H1 (cell line): Measurements from ENCODE around the gene ZFPL1.

Experiments
- CTCF ChIP-seq, 3 experiments: IDR thresholded peaks; 1 replicate in 2 of 3; 2 replicates in 1 of 3; pipeline versions ENCODE4 v1.5.1 to v1.6.1; 2011; ENCODE audit warnings: low read length in 3 of 3, mild to moderate bottlenecking in 3 of 3, inconsistent platforms in 2 of 3, low read depth in 1 of 3, moderate library complexity in 1 of 3; ENCODE audit not compliant: insufficient read depth in 1 of 3; ENCODE audit errors: control extremely low read depth in 1 of 3
- EP300 ChIP-seq, 2 experiments: IDR thresholded peaks; 1 replicate in 1 of 2; 2 replicates in 1 of 2; pipeline ENCODE4 v1.6.1; 2011 to 2012; ENCODE audit warnings: low read depth in 2 of 2, low read length in 2 of 2, mild to moderate bottlenecking in 2 of 2, borderline replicate concordance in 1 of 2, inconsistent platforms in 1 of 2, moderate library complexity in 1 of 2
- EZH2 ChIP-seq: fragments of 200-600 bp; sonication (generic); IDR thresholded peaks from 2 replicates; pipeline ENCODE4 v1.7.1; 2012; ENCODE audit warnings: low read depth, mild to moderate bottlenecking, moderate library complexity, low read length, inconsistent platforms; ENCODE audit not compliant: severe bottlenecking
- GABPA ChIP-seq: IDR thresholded peaks from 2 replicates; pipeline ENCODE4 v1.6.1; 2011; ENCODE audit warnings: mild to moderate bottlenecking, low read length, moderate library complexity, borderline replicate concordance; ENCODE audit not compliant: insufficient read depth
- GTF2F1 ChIP-seq: IDR thresholded peaks from 2 replicates; pipeline ENCODE4 v1.6.1; 2012; ENCODE audit warnings: low read depth, low read length, improper control_type of control experiment, borderline replicate concordance
- HDAC6 ChIP-seq: IDR thresholded peaks from one replicate; pipeline ENCODE4 v1.7.1; 2012; ENCODE audit warnings: low read depth, mild to moderate bottlenecking, inconsistent platforms, low read length, moderate library complexity
- JUN ChIP-seq: IDR thresholded peaks from 2 replicates; pipeline ENCODE4 v1.6.1; 2011; ENCODE audit warnings: low read depth, mild to moderate bottlenecking, improper control_type of control experiment, low read length
- JUND ChIP-seq: IDR thresholded peaks from 2 replicates; pipeline ENCODE4 v1.6.1; 2011; ENCODE audit warnings: mild to moderate bottlenecking, improper control_type of control experiment, low read length
- MAFK ChIP-seq: IDR thresholded peaks from 2 replicates; pipeline ENCODE4 v1.6.1; 2012; ENCODE audit warnings: low read depth, mild to moderate bottlenecking, improper control_type of control experiment, low read length
- POLR2A ChIP-seq, 2 experiments: IDR thresholded peaks; 1 replicate in 1 of 2; 2 replicates in 1 of 2; pipeline ENCODE4 v1.6.1; 2011; ENCODE audit warnings: low read depth in 2 of 2, low read length in 2 of 2, mild to moderate bottlenecking in 2 of 2; ENCODE audit errors: control extremely low read depth in 1 of 2
- POLR2AphosphoS5 ChIP-seq: IDR thresholded peaks from 2 replicates; pipeline ENCODE4 v1.6.1; 2011; ENCODE audit warnings: low read depth, low read length
- RNF2 ChIP-seq: fragments of 200-900, 300-1000 bp; sonication (generic); IDR thresholded peaks from 2 replicates; pipeline ENCODE4 v1.7.1; 2016; ENCODE audit warnings: borderline replicate concordance, low read depth, mild to moderate bottlenecking, antibody characterized with exemption, low read length; ENCODE audit not compliant: poor library complexity, severe bottlenecking; ENCODE audit errors: missing control alignments
- SUZ12 ChIP-seq: fragments of 200-600 bp; sonication (generic); IDR thresholded peaks from 2 replicates; pipeline ENCODE4 v1.6.1; 2012; ENCODE audit warnings: mild to moderate bottlenecking, inconsistent platforms, low read length, moderate library complexity, mixed read lengths
- TCF12 ChIP-seq: IDR thresholded peaks from 2 replicates; pipeline ENCODE4 v1.6.1; 2011; ENCODE audit warnings: low read depth, mild to moderate bottlenecking, low read length

- TF ChIP-seq POLR2A (IDR thresholded peaks at IDR 0.05; ENCODE audit: control extremely low read depth in 1 of 2, low read depth in 2 of 2, low read length in 2 of 2) (no peak), JUND (no peak), TCF12 (no peak), HDAC6 (no peak), MAFK (no peak), EZH2 (no peak), CTCF (IDR thresholded peaks at IDR 0.05; ENCODE audit: control extremely low read depth in 1 of 3, insufficient read depth in 1 of 3, low read depth in 1 of 3, low read length in 3 of 3) (no peak), POLR2AphosphoS5 (no peak), GABPA (no peak), GTF2F1 (no peak), SUZ12 (no peak), RNF2 (no peak), JUN (no peak), EP300 (IDR thresholded peaks at IDR 0.05; ENCODE audit: borderline replicate concordance in 1 of 2, low read depth in 2 of 2, low read length in 2 of 2) (no peak)
Measured at GRCh38 chr11:65107751-65108468, 23.9 kb downstream of the ZFPL1 start.
